ENCODE results near the gene PPP2R3A. TPM values are rescaled to one million over a fixed set of nuclear protein-coding genes. Genes with fewer than 3 reads are reported as not detected.
"Not testable (repeated sequence)": the region's sequence is repeated elsewhere in the genome, so short reads cannot be mapped to it uniquely, and the experiment has no call there.

PPP2R3A gene
- total RNA-seq, 2 donors from 2014 or later, result 11.2 to 22.4 TPM

DNA sequence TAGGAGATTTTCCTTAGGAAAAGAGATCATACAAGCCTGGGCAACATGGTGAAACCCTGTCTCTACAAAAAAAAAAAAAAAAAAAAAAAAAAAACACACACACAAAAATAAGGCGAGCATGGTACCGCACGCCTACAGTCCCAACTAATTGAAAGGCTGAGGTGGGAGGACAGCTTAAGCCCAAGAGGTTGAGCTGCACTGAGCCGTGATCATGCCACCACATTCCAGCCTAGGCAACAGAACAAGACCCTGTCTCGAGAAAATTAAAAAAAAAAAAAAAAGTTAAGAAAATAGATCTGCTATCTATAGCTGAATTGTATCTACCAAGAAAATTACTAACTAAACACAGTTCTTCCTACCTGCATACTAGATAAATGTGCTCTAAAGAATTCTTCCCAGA is 223.5 kb downstream of the PPP2R3A start:
- ATAC-seq (no peak), DNase-seq (no peak)
- no peaks in the 10 kb centered on the region for H3K36me3 ChIP-seq (replicated peaks in 1 of 2; ENCODE audit: insufficient read depth in 1 of 2, low read depth in 2 of 2)
- no peak overlapping the region for H3K4me3 ChIP-seq
- WGBS, 2 donors, result 86 to 94% methylated on average over 5 of the region's 5 CpGs
- TF ChIP-seq, protein P1, sequence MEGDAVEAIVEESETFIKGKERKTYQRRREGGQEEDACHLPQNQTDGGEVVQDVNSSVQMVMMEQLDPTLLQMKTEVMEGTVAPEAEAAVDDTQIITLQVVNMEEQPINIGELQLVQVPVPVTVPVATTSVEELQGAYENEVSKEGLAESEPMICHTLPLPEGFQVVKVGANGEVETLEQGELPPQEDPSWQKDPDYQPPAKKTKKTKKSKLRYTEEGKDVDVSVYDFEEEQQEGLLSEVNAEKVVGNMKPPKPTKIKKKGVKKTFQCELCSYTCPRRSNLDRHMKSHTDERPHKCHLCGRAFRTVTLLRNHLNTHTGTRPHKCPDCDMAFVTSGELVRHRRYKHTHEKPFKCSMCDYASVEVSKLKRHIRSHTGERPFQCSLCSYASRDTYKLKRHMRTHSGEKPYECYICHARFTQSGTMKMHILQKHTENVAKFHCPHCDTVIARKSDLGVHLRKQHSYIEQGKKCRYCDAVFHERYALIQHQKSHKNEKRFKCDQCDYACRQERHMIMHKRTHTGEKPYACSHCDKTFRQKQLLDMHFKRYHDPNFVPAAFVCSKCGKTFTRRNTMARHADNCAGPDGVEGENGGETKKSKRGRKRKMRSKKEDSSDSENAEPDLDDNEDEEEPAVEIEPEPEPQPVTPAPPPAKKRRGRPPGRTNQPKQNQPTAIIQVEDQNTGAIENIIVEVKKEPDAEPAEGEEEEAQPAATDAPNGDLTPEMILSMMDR (IDR thresholded peaks at IDR 0.05), result no peak
- TF ChIP-seq POLR2A (IDR thresholded peaks at IDR 0.05), result no peak
- H3K27me3 ChIP-seq, result no peaks in the 10 kb centered on the region
- no peaks in the 10 kb centered on the region for H3K9me3 ChIP-seq
- intact Hi-C loops (cut with DNase I), result no loop called here
- peaks cover 79% of the 10 kb centered on the region for H3K4me1 ChIP-seq
- no peak overlapping the region for H3K27ac ChIP-seq

DNA sequence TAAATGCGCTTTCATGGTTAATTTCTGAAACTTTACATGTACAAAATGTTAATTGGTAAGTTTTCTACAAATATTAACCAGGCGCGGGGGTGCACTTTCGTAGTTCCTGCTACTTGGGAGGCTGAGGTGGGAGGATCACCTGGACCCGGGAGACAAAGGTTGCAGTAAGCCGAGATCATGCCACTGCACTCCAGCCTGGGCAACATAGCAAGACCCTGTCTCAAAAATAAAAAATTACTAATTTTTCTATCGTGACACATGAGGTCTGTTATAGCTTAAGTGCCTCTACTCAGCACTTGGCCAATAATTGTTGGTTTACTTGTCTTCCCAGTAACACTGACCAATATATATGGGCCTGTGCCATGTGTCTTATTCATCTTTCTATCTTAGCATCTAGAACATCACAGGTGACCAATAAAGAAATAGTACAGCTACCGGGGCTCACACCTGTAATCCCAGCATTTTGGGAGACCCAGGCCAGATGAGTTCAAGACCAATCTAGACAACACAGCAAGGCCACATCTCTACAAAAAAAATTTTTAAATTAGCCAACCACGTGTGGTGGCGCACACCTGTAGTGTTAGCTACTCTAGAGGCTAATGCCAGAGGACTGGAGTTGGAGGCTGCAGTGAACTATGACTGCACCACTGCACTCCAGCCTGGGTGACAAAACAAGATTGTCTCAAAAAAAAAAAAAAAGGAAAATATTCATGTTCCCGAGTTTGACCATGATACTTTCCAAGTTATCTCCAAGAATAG is 224.5 kb downstream of the PPP2R3A start:
- WGBS, 2 donors, result 87 to 92% methylated on average over 11 of the region's 11 CpGs
- ATAC-seq (no peak), DNase-seq (no peak)
- intact Hi-C loops (cut with DNase I), result no loop called here
- Histone ChIP-seq H3K9me3 (no peaks in the 10 kb centered on the region), H3K27ac (no peak overlapping the region), H3K4me1 (peaks cover 69% of the 10 kb centered on the region), H3K27me3 (no peaks in the 10 kb centered on the region), H3K4me3 (no peak overlapping the region), H3K36me3 (replicated peaks in 1 of 2; ENCODE audit: insufficient read depth in 1 of 2, low read depth in 2 of 2) (no peaks in the 10 kb centered on the region)
- no peak for TF ChIP-seq POLR2A (IDR thresholded peaks at IDR 0.05)
- TF ChIP-seq, protein P1 (IDR thresholded peaks at IDR 0.05), result no peak

DNA sequence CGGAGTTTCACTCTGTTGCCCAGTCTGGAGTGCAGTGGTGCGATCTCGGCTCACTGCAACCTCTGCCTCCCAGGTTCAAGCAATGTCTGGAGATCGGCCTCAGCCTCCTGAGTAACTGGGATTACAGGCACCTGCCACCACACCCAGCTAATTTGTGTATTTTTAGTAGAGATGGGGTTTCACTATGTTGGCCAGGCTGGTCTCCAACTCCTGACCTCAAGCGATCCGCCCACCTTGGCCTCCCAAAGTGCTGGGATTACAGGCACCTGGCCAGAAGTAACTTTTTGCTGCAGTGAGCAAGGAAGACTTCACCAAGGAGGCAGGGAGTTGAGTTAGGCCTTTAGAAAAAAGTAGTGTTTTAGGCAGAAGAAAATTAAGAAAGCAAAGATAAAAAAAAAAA is 226.7 kb downstream of the PPP2R3A start:
- WGBS, 2 donors, result 16 to 17% methylated on average over 6 of the region's 6 CpGs
- peak overlapping the region in 3 of 4 donors; percentile 10 to 35 (median 14) for H3K27ac ChIP-seq
- H3K4me3 ChIP-seq; H3K36me3 ChIP-seq (replicated peaks in 1 of 2; ENCODE audit: insufficient read depth in 1 of 2, low read depth in 2 of 2); intact Hi-C loops (cut with DNase I); ATAC-seq; H3K9me3 ChIP-seq; H3K27me3 ChIP-seq: not testable (repeated sequence)
- H3K4me1 ChIP-seq, result peaks cover 58% of the 10 kb centered on the region
- DNase-seq, result peak; percentile 12 to 42 (median 18)

DNA sequence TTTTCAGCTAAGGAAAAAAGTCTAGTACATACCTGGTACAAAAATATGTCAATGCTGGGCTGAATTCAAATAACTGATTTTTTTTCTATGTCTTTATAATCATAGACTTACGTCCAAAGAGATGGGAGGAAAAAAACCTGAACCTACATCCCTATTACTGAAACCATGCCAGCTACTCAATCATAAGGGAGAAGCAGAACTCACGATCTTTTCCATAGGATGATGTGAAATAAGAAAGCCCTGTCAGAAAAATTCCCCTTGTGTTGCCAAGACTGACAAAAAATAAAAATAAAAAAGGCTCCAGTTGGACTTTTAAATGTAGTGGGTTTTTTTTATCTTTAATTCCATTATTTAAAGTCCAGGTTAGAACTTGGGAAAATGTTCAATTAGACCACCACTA is 227.3 kb downstream of the PPP2R3A start:
- H3K9me3 ChIP-seq, result no peaks in the 10 kb centered on the region
- H3K4me3 ChIP-seq, result peak overlapping the region in 1 of 2 donors; percentile 94
- 1 to 4% methylated on average over 2 of the region's 2 CpGs for WGBS, 2 donors
- H3K27me3 ChIP-seq, result no peaks in the 10 kb centered on the region
- ATAC-seq (no peak), DNase-seq (no peak)
- H3K4me1 ChIP-seq, result peaks cover 58% of the 10 kb centered on the region
- TF ChIP-seq POLR2A (IDR thresholded peaks at IDR 0.05), result no peak
- TF ChIP-seq, protein P1 (IDR thresholded peaks at IDR 0.05), result no peak
- H3K36me3 ChIP-seq (replicated peaks in 1 of 2; ENCODE audit: insufficient read depth in 1 of 2, low read depth in 2 of 2), result no peaks in the 10 kb centered on the region
- peak overlapping the region in 2 of 4 donors; percentile 98 to 99 for H3K27ac ChIP-seq
- intact Hi-C loops (cut with DNase I), result no loop called here

DNA sequence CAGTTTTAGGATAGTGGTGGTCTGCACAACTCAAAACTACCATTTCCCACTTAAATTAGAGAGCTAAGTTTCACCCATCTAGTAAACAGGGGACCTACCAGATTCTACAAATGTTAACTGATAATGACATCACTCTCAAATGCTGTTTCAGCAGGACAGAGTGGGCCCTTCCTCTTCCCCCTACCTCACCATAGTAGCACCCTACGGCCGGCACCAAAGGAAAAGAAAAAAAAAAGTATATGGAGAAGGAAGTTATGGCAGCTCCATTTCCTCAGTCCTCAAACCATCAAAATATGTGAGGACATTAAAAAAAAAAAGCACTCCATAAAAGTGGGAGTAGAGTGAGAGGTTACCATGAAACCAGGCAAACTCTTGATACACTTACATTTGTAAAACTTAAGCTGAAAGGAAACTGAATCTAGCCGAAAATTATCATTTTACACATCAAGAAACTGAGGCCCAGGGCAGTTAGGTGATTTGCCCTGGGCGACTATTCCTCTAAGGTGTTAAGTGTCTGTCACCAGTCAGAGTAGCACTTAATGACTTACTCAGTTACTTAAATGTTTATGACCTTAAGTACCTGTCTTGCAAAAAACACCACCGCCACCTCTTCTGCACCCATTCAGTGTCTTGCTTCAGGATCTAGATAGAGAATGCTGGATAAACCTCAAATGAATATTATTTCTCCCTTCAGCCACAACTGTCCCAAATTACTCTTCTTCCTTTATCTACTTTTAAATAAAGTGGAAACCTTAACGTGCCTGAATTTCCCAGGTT is 227.9 kb downstream of the PPP2R3A start:
- no peak for TF ChIP-seq POLR2A (IDR thresholded peaks at IDR 0.05)
- TF ChIP-seq, protein P1 (IDR thresholded peaks at IDR 0.05), result no peak
- DNase-seq, result peak in 1 of 4 donors; percentile 6

More for the DNA sequence above, 227.9 kb downstream of the PPP2R3A start:
- WGBS, 2 donors, result 1 to 2% methylated on average over 6 of the region's 6 CpGs
- no peaks in the 10 kb centered on the region for H3K9me3 ChIP-seq
- peak overlapping the region in 3 of 4 donors; percentile 98 to 99 (median 98) for H3K27ac ChIP-seq
- no peaks in the 10 kb centered on the region for H3K27me3 ChIP-seq
- intact Hi-C loops (cut with DNase I), result no loop called here
- peaks cover 57% of the 10 kb centered on the region for H3K4me1 ChIP-seq
- H3K36me3 ChIP-seq (replicated peaks in 1 of 2; ENCODE audit: insufficient read depth in 1 of 2, low read depth in 2 of 2), result no peaks in the 10 kb centered on the region
- peak overlapping the region in 1 of 2 donors; percentile 94 for H3K4me3 ChIP-seq
- ATAC-seq, result no peak

Data from body of pancreas (tissue), 4 donors.